Astrocyte (in vitro differentiated cells and primary cell): ENCODE results near the gene JAKMIP3. TPM values are rescaled to one million over a fixed set of nuclear protein-coding genes. Genes with fewer than 3 reads are reported as not detected.

Experiments
- DNase-seq: peaks from one replicate; pipeline ENCODE4 v3.0.0-alpha.2; 2010; ENCODE audit warnings: low read depth
- FAIRE-seq: peaks from 2 replicates; lab custom pipeline; 2011; peaks lifted over from hg19 to GRCh38; lab: Jason Lieb, UNC
- H2AFZ ChIP-seq: 2 replicates; pipeline ENCODE4 v1.6.0; 2012; ENCODE audit warnings: low read depth, low read length, inconsistent platforms
- H3K27ac ChIP-seq: 2 replicates; pipeline ENCODE4 v1.5.1; 2011; ENCODE audit warnings: low read depth, low read length, inconsistent platforms
- H3K27me3 ChIP-seq: 2 replicates; pipeline ENCODE4 v1.6.0; 2011; ENCODE audit warnings: low read length, inconsistent platforms; ENCODE audit not compliant: insufficient read depth
- H3K36me3 ChIP-seq: 2 replicates; pipeline ENCODE4 v1.5.1; 2011; ENCODE audit warnings: low read length, inconsistent platforms; ENCODE audit not compliant: insufficient read depth
- H3K4me1 ChIP-seq: 2 replicates; pipeline ENCODE4 v1.5.1; 2011; ENCODE audit warnings: low read length, inconsistent platforms; ENCODE audit not compliant: insufficient read depth
- H3K4me2 ChIP-seq: 2 replicates; pipeline ENCODE4 v1.6.0; 2012; ENCODE audit warnings: low read length, inconsistent platforms
- H3K4me3 ChIP-seq: 2 replicates; pipeline ENCODE4 v1.5.1; 2011; ENCODE audit warnings: low read depth, mild to moderate bottlenecking, low read length, inconsistent platforms; ENCODE audit not compliant: insufficient read depth
- H3K79me2 ChIP-seq: 2 replicates; pipeline ENCODE4 v1.6.0; 2012; ENCODE audit warnings: mild to moderate bottlenecking, low read length, inconsistent platforms; ENCODE audit not compliant: insufficient read depth
- H3K9ac ChIP-seq: 2 replicates; pipeline ENCODE4 v1.6.0; 2012; ENCODE audit warnings: mild to moderate bottlenecking, low read length, inconsistent platforms
- H3K9me3 ChIP-seq: 2 replicates; pipeline ENCODE4 v1.5.1; 2012; ENCODE audit warnings: low read depth, mild to moderate bottlenecking, low read length, inconsistent platforms; ENCODE audit not compliant: insufficient read depth
- H4K20me1 ChIP-seq: 2 replicates; pipeline ENCODE4 v1.6.0; 2012; ENCODE audit warnings: low read length, inconsistent platforms; ENCODE audit not compliant: insufficient read depth
- H3K27ac Mint-ChIP-seq: one replicate; pipeline ENCODE4 v1.8.0; 2021; ENCODE audit warnings: mild to moderate bottlenecking, mixed read lengths; ENCODE audit not compliant: unreplicated experiment
- H3K27me3 Mint-ChIP-seq: one replicate; pipeline ENCODE4 v1.8.0; 2021; ENCODE audit warnings: low read depth, mixed read lengths; ENCODE audit not compliant: unreplicated experiment
- H3K36me3 Mint-ChIP-seq: one replicate; pipeline ENCODE4 v1.8.0; 2021; ENCODE audit warnings: low read depth, mixed read lengths; ENCODE audit not compliant: unreplicated experiment
- H3K4me1 Mint-ChIP-seq: one replicate; pipeline ENCODE4 v1.8.0; 2021; ENCODE audit warnings: low read depth, mixed read lengths; ENCODE audit not compliant: unreplicated experiment
- H3K4me3 Mint-ChIP-seq: one replicate; pipeline ENCODE4 v1.8.0; 2021; ENCODE audit warnings: mild to moderate bottlenecking, moderate library complexity, mixed read lengths; ENCODE audit not compliant: unreplicated experiment
- H3K9me3 Mint-ChIP-seq: one replicate; pipeline ENCODE4 v1.8.0; 2021; ENCODE audit warnings: mild to moderate bottlenecking, mixed read lengths; ENCODE audit not compliant: unreplicated experiment
- CTCF ChIP-seq: IDR thresholded peaks from 2 replicates; pipeline ENCODE4 v1.5.1; 2011; ENCODE audit warnings: low read depth, mild to moderate bottlenecking, inconsistent platforms, low read length, moderate library complexity; ENCODE audit not compliant: insufficient read depth
- EZH2 ChIP-seq: IDR thresholded peaks from 2 replicates; pipeline ENCODE4 v1.6.1; 2012; ENCODE audit warnings: mild to moderate bottlenecking, low read length, inconsistent platforms; ENCODE audit not compliant: insufficient read depth
- total RNA-seq: library from RNA; stranded (reverse); gene quantifications from 2 replicates; pipeline ENCODE4 v1.2.1, GENCODE V29; 2021

Gene JAKMIP3
- total RNA-seq, 1 donor from 2014 or later, result 0.54 TPM

GRCh38 chr10:132056663-132057062, 9.1 kb upstream of the JAKMIP3 start:
- TF ChIP-seq CTCF (no peak), EZH2 (no peak)
- no peak overlapping the region for H3K9ac ChIP-seq
- no peak for DNase-seq
- Mint-ChIP-seq H3K36me3 (peaks cover 2% of the 10 kb centered on the region), H3K9me3 (peaks cover 20% of the 10 kb centered on the region), H3K27me3 (peaks cover 30% of the 10 kb centered on the region), H3K4me1 (no peaks in the 10 kb centered on the region), H3K4me3 (no peak overlapping the region), H3K27ac (no peak overlapping the region)
- no peak for FAIRE-seq
- H3K36me3 ChIP-seq, result no peaks in the 10 kb centered on the region
- H3K4me3 ChIP-seq, result no peak overlapping the region
- no peaks in the 10 kb centered on the region for H4K20me1 ChIP-seq
- no peaks in the 10 kb centered on the region for H3K27me3 ChIP-seq
- H3K4me1 ChIP-seq, result no peaks in the 10 kb centered on the region
- no peak overlapping the region for H3K27ac ChIP-seq
- no peaks in the 10 kb centered on the region for H3K79me2 ChIP-seq
- peaks cover 7% of the 10 kb centered on the region for H3K9me3 ChIP-seq
- H3K4me2 ChIP-seq, result no peak overlapping the region
- H2AFZ ChIP-seq, result no peak overlapping the region

- H3K27ac ChIP-seq, result no peak overlapping the region
- no peak overlapping the region for H3K4me3 ChIP-seq
- H4K20me1 ChIP-seq, result no peaks in the 10 kb centered on the region
- peaks cover 7% of the 10 kb centered on the region for H3K9me3 ChIP-seq
- no peaks in the 10 kb centered on the region for H3K79me2 ChIP-seq
- no peaks in the 10 kb centered on the region for H3K4me1 ChIP-seq
- DNase-seq (no peak), FAIRE-seq (no peak)
- TF ChIP-seq EZH2 (no peak), CTCF (no peak)
- H3K9me3 Mint-ChIP-seq, result peaks cover 18% of the 10 kb centered on the region
- no peak overlapping the region for H2AFZ ChIP-seq
- H3K9ac ChIP-seq, result no peak overlapping the region
- H3K4me1 Mint-ChIP-seq, result no peaks in the 10 kb centered on the region
- no peaks in the 10 kb centered on the region for H3K36me3 ChIP-seq
- H3K4me2 ChIP-seq, result no peak overlapping the region
- H3K27ac Mint-ChIP-seq, result no peak overlapping the region
- H3K27me3 Mint-ChIP-seq, result peaks cover 30% of the 10 kb centered on the region
- H3K36me3 Mint-ChIP-seq, result peaks cover 2% of the 10 kb centered on the region
- H3K27me3 ChIP-seq, result no peaks in the 10 kb centered on the region
- no peak overlapping the region for H3K4me3 Mint-ChIP-seq
Observed at GRCh38 chr10:132057191-132057681, 8.5 kb upstream of the JAKMIP3 start.

- H3K27me3 Mint-ChIP-seq, result peaks cover 30% of the 10 kb centered on the region
- no peak overlapping the region for H3K9ac ChIP-seq
- H3K4me1 ChIP-seq, result no peaks in the 10 kb centered on the region
- DNase-seq, result no peak
- FAIRE-seq, result no peak
- peaks cover 3% of the 10 kb centered on the region for H3K9me3 ChIP-seq
- TF ChIP-seq EZH2 (no peak), CTCF (no peak)
- no peaks in the 10 kb centered on the region for H3K27me3 ChIP-seq
- H2AFZ ChIP-seq, result no peak overlapping the region
- H3K36me3 Mint-ChIP-seq, result no peaks in the 10 kb centered on the region
- no peaks in the 10 kb centered on the region for H4K20me1 ChIP-seq
- H3K4me1 Mint-ChIP-seq, result no peaks in the 10 kb centered on the region
- H3K4me3 ChIP-seq, result no peak overlapping the region
- no peaks in the 10 kb centered on the region for H3K79me2 ChIP-seq
- no peak overlapping the region for H3K27ac Mint-ChIP-seq
- no peak overlapping the region for H3K4me2 ChIP-seq
- no peak overlapping the region for H3K27ac ChIP-seq
- H3K36me3 ChIP-seq, result no peaks in the 10 kb centered on the region
- H3K4me3 Mint-ChIP-seq, result no peak overlapping the region
- peaks cover 11% of the 10 kb centered on the region for H3K9me3 Mint-ChIP-seq
Observed at GRCh38 chr10:132058111-132058745, 7.5 kb upstream of the JAKMIP3 start.
